ENCODE results near the gene PLN.

DNA sequence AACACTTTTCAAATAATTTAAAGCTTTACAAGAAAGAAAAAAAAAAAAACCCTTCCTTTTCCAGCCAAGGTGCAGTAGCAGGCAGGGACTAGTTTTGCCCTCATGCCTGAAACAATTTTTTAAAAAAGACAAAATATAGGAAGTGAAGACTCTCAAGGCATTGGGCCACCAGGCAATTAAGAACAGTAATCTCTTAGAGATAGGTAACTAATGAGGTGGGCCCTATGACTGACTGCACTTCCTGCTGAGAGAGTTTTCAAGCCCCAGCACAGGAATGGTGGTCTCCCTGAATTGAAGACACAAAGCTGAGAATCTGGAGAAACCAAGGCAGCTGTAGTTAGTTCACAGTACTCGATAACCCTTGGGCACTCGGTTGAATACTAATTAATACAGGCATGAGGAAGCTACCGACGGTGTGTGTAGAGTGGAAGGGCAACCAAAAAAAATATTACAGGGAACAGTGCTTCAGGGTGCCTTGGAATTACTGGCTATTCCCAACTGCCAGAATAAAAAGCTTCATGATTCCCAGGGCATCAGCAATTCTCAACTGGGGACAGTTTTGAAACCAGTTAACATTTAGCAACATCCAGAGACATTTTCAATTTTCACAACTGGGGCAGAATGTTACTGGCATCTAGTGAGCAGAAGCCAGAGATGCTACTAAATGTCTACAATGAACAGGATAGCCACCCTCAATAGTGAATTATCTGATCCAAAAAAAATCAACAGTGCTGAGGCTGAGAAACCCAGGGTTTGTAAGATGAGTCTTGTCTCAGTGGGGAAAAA is 36.0 kb upstream of the PLN start:
- no peak for TF ChIP-seq POLR2A (IDR thresholded peaks at IDR 0.05)
- TF ChIP-seq, protein P1, sequence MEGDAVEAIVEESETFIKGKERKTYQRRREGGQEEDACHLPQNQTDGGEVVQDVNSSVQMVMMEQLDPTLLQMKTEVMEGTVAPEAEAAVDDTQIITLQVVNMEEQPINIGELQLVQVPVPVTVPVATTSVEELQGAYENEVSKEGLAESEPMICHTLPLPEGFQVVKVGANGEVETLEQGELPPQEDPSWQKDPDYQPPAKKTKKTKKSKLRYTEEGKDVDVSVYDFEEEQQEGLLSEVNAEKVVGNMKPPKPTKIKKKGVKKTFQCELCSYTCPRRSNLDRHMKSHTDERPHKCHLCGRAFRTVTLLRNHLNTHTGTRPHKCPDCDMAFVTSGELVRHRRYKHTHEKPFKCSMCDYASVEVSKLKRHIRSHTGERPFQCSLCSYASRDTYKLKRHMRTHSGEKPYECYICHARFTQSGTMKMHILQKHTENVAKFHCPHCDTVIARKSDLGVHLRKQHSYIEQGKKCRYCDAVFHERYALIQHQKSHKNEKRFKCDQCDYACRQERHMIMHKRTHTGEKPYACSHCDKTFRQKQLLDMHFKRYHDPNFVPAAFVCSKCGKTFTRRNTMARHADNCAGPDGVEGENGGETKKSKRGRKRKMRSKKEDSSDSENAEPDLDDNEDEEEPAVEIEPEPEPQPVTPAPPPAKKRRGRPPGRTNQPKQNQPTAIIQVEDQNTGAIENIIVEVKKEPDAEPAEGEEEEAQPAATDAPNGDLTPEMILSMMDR (IDR thresholded peaks at IDR 0.05), result no peak

Data from tibial nerve (tissue), 3 donors.